GM10248 (cell line): ENCODE data around the gene PDGFRB.
A peak's percentile ranks its signal among the peaks of the same experiment; 100 is the strongest.

Experiments used
- CTCF ChIA-PET: fragments of 300-600 bp; sonication (Branson Sonifier 250); formaldehyde crosslinking; extraction: SDS; loops from one replicate; lab custom pipeline; 2021; ENCODE audit warnings: antibody characterized with exemption; lab: Yijun Ruan, JAX
- POLR2A ChIA-PET: fragments of 350-650 bp; sonication (Branson Sonifier 250); formaldehyde crosslinking; extraction: SDS; loops from one replicate; lab custom pipeline; 2020; ENCODE audit warnings: antibody characterized with exemption; lab: Yijun Ruan, JAX
- DNase-seq: peaks from one replicate; pipeline ENCODE4 v3.0.0; 2012; ENCODE audit errors: extremely low spot score
- CTCF ChIP-seq: IDR thresholded peaks from 2 replicates; pipeline ENCODE4 v1.5.1; 2012; ENCODE audit warnings: mild to moderate bottlenecking, low read depth; ENCODE audit errors: extremely low read depth, missing control alignments, control extremely low read depth

The PDGFRB gene

GRCh38 chr5:150132740-150133139 lies 22.9 kb downstream of the PDGFRB start:
- POLR2A ChIA-PET: no interaction called here
- CTCF ChIA-PET: interaction anchor here (1.3 to 3.0 kb wide), 2 partner anchors 30 to 86 kb away, joined by 3 to 11 read pairs; no protein-coding TSS in a partner anchor

GRCh38 chr5:150131978-150132694 lies 23.5 kb downstream of the PDGFRB start:
- DNase-seq: no peak
- POLR2A ChIA-PET: no interaction called here
- CTCF ChIA-PET: interaction anchor here (1.2 to 3.0 kb wide), 8 partner anchors 11 to 305 kb away, joined by 3 to 19 read pairs (median 8); no protein-coding TSS in a partner anchor
- TF ChIP-seq CTCF: no peak

More at GRCh38 chr5:150132740-150133139, 22.9 kb downstream of the PDGFRB start:
- no peak for DNase-seq
- TF ChIP-seq CTCF: no peak

- POLR2A ChIA-PET: interaction anchor here (0.6 kb wide), 2 partner anchors 168 to 354 kb away, joined by 3 to 4 read pairs; no protein-coding TSS in a partner anchor
- CTCF ChIA-PET: interaction anchor here (1.1 to 3.0 kb wide), 12 partner anchors 11 to 306 kb away, joined by 3 to 20 read pairs (median 6); no protein-coding TSS in a partner anchor
- no peak for DNase-seq
- TF ChIP-seq CTCF: no peak
Measured at GRCh38 chr5:150131461-150131860, 24.2 kb downstream of the PDGFRB start.

GRCh38 chr5:150130493-150130922 lies 25.1 kb downstream of the PDGFRB start:
- no peak for TF ChIP-seq CTCF
- POLR2A ChIA-PET: interaction anchor here (0.6 kb wide), 1 partner anchor 167 kb away, joined by 3 read pairs; no protein-coding TSS in a partner anchor
- DNase-seq: no peak
- CTCF ChIA-PET: interaction anchor here (0.6 to 2.8 kb wide), 21 partner anchors 9 to 307 kb away, joined by 3 to 20 read pairs (median 4); no protein-coding TSS in a partner anchor

GRCh38 chr5:150129813-150130492 lies 25.7 kb downstream of the PDGFRB start:
- CTCF ChIA-PET: interaction anchor here (0.6 to 2.8 kb wide), 28 partner anchors 9 to 221 kb away, joined by 3 to 20 read pairs (median 4); no protein-coding TSS in a partner anchor

More at GRCh38 chr5:150129813-150130492, 25.7 kb downstream of the PDGFRB start:
- POLR2A ChIA-PET: no interaction called here
- peak; percentile 86 for TF ChIP-seq CTCF
- peak; percentile 86 for DNase-seq
